HUES6 (cell line): ENCODE data around the gene CNTNAP5.

Experiments
- H3K27ac ChIP-seq: 2 replicates; pipeline ENCODE4 v1.7.0; 2013; ENCODE audit warnings: low read depth, mild to moderate bottlenecking, low read length, inconsistent platforms
- H3K27me3 ChIP-seq: 2 replicates; pipeline ENCODE4 v1.6.1; 2013; ENCODE audit warnings: low read length; ENCODE audit not compliant: control insufficient read depth, insufficient read depth
- H3K36me3 ChIP-seq: 2 replicates; pipeline ENCODE4 v1.6.1; 2013; ENCODE audit warnings: low read length; ENCODE audit not compliant: control insufficient read depth, insufficient read depth
- H3K4me1 ChIP-seq: 2 replicates; pipeline ENCODE4 v1.6.1; 2013; ENCODE audit warnings: low read length; ENCODE audit not compliant: control insufficient read depth, insufficient read depth
- H3K4me3 ChIP-seq: 2 replicates; pipeline ENCODE4 v1.5.1; 2013; ENCODE audit warnings: low read depth, low read length
- H3K9ac ChIP-seq: one replicate; pipeline ENCODE4 v1.6.1; 2013; ENCODE audit warnings: mild to moderate bottlenecking, low read length
- H3K9me3 ChIP-seq: 2 replicates; pipeline ENCODE4 v1.6.1; 2013; ENCODE audit warnings: low read depth, low read length; ENCODE audit not compliant: control insufficient read depth, insufficient read depth

The CNTNAP5 gene

GRCh38 chr2:124607679-124608078, 582.6 kb downstream of the CNTNAP5 start:
- H3K27me3 ChIP-seq: no peaks in the 10 kb centered on the region
- H3K9ac ChIP-seq: no peak overlapping the region
- H3K4me1 ChIP-seq: peaks cover 26% of the 10 kb centered on the region
- H3K9me3 ChIP-seq: no peaks in the 10 kb centered on the region
- H3K4me3 ChIP-seq: no peak overlapping the region
- no peak overlapping the region for H3K27ac ChIP-seq
- H3K36me3 ChIP-seq: no peaks in the 10 kb centered on the region

DNA sequence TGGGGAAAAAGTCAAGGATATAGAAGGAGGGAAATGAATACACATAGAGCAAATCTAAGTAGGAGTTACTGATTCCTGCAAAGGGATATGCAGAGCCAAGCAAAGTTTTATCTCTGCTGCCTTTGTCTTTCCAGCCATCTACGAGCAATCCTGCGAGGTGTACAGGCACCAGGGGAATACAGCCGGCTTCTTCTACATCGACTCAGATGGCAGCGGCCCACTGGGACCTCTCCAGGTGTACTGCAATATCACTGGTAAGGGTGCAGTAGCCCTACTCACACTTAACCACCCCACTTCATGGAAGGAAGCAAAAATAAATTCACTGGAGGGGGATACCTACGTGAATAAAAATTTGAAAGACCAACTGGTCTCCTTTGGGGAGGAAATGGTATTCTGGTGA, 584.6 kb downstream of the CNTNAP5 start:
- no peak overlapping the region for H3K4me3 ChIP-seq
- H3K9ac ChIP-seq: no peak overlapping the region
- H3K27ac ChIP-seq: peak overlapping the region; percentile 53; the same call in 1 of the 2 replicates
- peaks cover 26% of the 10 kb centered on the region for H3K4me1 ChIP-seq
- no peaks in the 10 kb centered on the region for H3K27me3 ChIP-seq
- no peaks in the 10 kb centered on the region for H3K36me3 ChIP-seq
- no peaks in the 10 kb centered on the region for H3K9me3 ChIP-seq

- Histone ChIP-seq H3K9me3 (no peaks in the 10 kb centered on the region), H3K4me1 (peaks cover 26% of the 10 kb centered on the region), H3K27ac (peak overlapping the region; percentile 53; the same call in 1 of the 2 replicates), H3K4me3 (no peak overlapping the region), H3K36me3 (no peaks in the 10 kb centered on the region), H3K9ac (no peak overlapping the region), H3K27me3 (no peaks in the 10 kb centered on the region)
These were observed 585.1 kb downstream of the CNTNAP5 start for GRCh38 chr2:124610141-124610540.

DNA sequence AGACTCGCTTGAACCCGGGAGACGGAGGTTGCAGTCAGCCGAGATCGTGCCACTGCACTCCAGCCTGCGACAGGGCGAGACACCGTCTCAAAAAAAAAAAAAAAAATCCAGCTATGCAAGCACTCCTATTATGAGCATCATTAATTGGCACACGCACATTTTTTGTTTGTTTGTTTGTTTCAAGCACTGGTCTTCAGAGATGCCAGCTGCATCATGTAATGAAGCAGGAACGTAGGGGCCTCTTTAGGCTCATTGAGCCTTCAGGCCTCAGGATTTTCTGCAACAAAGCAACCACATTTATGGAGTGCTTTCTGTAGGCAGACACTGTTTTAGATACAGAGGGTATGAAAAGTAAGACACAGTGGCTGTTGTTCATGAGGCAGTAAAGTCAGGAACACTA, 585.8 kb downstream of the CNTNAP5 start:
- Histone ChIP-seq H3K4me3 (no peak overlapping the region), H3K36me3 (no peaks in the 10 kb centered on the region), H3K27ac (no peak overlapping the region), H3K9ac (no peak overlapping the region), H3K9me3 (no peaks in the 10 kb centered on the region), H3K27me3 (no peaks in the 10 kb centered on the region), H3K4me1 (peaks cover 26% of the 10 kb centered on the region)

DNA sequence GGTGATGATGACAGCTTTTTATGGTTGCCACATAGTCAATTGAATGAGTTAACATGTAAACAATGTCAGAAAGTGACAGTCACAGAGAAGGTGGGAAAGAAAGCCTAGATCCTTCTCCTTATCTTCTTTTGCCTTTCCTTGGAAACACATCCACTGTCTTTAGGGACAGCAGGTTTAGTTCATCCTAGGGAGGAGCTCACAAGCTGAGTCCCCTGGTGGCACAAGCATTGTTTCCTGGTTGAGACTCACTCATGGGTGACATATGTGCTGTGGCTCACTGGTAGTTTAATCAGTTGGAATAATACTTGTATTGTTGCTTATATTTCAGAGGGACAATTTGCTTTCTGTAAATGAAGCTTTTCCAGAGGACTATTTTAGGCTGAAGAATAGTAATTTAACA, 598.5 kb downstream of the CNTNAP5 start:
- no peak overlapping the region for H3K9ac ChIP-seq
- H3K4me1 ChIP-seq: no peaks in the 10 kb centered on the region
- H3K27ac ChIP-seq: no peak overlapping the region
- H3K27me3 ChIP-seq: no peaks in the 10 kb centered on the region
- no peak overlapping the region for H3K4me3 ChIP-seq
- H3K9me3 ChIP-seq: no peaks in the 10 kb centered on the region
- no peaks in the 10 kb centered on the region for H3K36me3 ChIP-seq

DNA sequence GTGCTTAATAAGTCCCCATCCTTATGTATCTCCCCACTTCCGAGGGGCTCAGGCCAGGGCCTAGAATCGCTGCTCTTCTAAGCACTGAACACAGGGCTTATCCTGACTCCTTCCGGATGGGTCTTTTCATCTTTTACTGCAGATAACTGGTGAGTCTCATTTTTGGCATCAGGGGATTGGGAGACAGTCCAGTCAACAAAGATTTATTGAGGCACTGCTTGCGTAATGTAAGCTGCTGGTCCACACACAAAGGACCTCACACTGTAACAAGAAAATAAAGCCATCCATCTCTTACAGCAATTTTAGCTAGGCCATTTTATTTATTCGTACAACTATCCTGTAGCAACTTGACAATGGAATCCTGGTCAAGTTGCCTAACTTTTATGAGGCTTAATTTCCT, 600.5 kb downstream of the CNTNAP5 start:
- no peaks in the 10 kb centered on the region for H3K27me3 ChIP-seq
- no peak overlapping the region for H3K27ac ChIP-seq
- H3K36me3 ChIP-seq: no peaks in the 10 kb centered on the region
- no peak overlapping the region for H3K9ac ChIP-seq
- no peaks in the 10 kb centered on the region for H3K4me1 ChIP-seq
- no peak overlapping the region for H3K4me3 ChIP-seq
- no peaks in the 10 kb centered on the region for H3K9me3 ChIP-seq

GRCh38 chr2:124626993-124627392, 601.9 kb downstream of the CNTNAP5 start:
- no peaks in the 10 kb centered on the region for H3K36me3 ChIP-seq
- H3K4me3 ChIP-seq: no peak overlapping the region
- no peaks in the 10 kb centered on the region for H3K9me3 ChIP-seq
- H3K27ac ChIP-seq: no peak overlapping the region
- H3K4me1 ChIP-seq: no peaks in the 10 kb centered on the region
- no peak overlapping the region for H3K9ac ChIP-seq
- no peaks in the 10 kb centered on the region for H3K27me3 ChIP-seq

DNA sequence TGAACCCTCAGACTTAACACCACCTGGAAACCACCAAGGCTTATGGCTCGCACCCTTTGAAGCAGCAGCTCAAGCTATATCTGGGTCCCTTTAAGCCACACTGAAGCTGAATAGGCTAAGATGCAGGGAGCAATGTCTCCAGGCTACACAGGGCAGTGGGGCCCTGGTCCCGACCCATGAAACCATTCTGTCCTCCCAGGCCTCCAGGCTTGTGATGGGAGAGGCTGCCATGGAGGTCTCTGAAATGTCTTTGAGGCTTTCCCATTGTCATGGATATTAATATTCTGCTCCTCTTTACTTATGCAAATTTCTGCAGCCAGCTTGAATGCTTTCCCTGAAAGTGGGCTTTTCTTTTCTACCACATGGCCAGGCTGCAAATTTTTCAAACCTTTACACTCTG, 608.7 kb downstream of the CNTNAP5 start:
- Histone ChIP-seq H3K4me3 (no peak overlapping the region), H3K27ac (no peak overlapping the region), H3K9ac (no peak overlapping the region), H3K36me3 (no peaks in the 10 kb centered on the region), H3K27me3 (no peaks in the 10 kb centered on the region), H3K9me3 (peaks cover 27% of the 10 kb centered on the region), H3K4me1 (no peaks in the 10 kb centered on the region)

GRCh38 chr2:124639524-124639923, 614.4 kb downstream of the CNTNAP5 start:
- H3K4me1 ChIP-seq: no peaks in the 10 kb centered on the region
- H3K9me3 ChIP-seq: peaks cover 11% of the 10 kb centered on the region; the same call in 1 of the 2 replicates
- H3K9ac ChIP-seq: no peak overlapping the region
- H3K27ac ChIP-seq: no peak overlapping the region
- no peak overlapping the region for H3K4me3 ChIP-seq
- no peaks in the 10 kb centered on the region for H3K36me3 ChIP-seq
- H3K27me3 ChIP-seq: no peaks in the 10 kb centered on the region

- no peak overlapping the region for H3K27ac ChIP-seq
These were observed 615.2 kb downstream of the CNTNAP5 start for GRCh38 chr2:124640221-124640750.

GRCh38 chr2:124646166-124646815, 621.2 kb downstream of the CNTNAP5 start:
- H3K9ac ChIP-seq: no peak overlapping the region
- H3K4me3 ChIP-seq: no peak overlapping the region
- H3K36me3 ChIP-seq: no peaks in the 10 kb centered on the region

More at GRCh38 chr2:124640221-124640750, 615.2 kb downstream of the CNTNAP5 start:
- no peaks in the 10 kb centered on the region for H3K36me3 ChIP-seq
- H3K4me3 ChIP-seq: no peak overlapping the region
- no peak overlapping the region for H3K9ac ChIP-seq
- no peaks in the 10 kb centered on the region for H3K4me1 ChIP-seq
- H3K9me3 ChIP-seq: peaks cover 4% of the 10 kb centered on the region; the same call in 1 of the 2 replicates
- H3K27me3 ChIP-seq: no peaks in the 10 kb centered on the region

More at GRCh38 chr2:124646166-124646815, 621.2 kb downstream of the CNTNAP5 start:
- Histone ChIP-seq H3K27ac (no peak overlapping the region), H3K27me3 (no peaks in the 10 kb centered on the region), H3K9me3 (no peaks in the 10 kb centered on the region), H3K4me1 (no peaks in the 10 kb centered on the region)
